ENCODE measurements around the gene BAMBI. TPM values are rescaled to one million over a fixed set of nuclear protein-coding genes. Genes with fewer than 3 reads are reported as not detected.

The BAMBI gene
- total RNA-seq, 1 donor = 1.4 TPM

DNA sequence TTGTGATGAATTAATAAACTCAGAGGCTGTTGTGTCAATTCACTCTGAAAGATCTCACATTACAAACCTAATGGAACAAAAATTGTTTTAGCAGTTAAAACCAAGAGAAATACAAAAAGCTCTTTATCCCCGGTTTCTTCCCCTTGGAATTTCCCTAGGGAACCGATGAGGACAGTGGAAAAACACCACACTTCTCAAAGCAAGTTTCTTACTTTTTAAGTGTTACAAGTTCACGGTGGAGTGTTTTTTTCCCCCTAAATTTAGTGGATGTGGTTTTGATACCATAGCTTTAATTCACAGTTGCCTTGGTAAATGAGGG is 10.3 kb downstream of the BAMBI start:
- DNase-seq (ENCODE audit: low read depth) = no peak
- TF ChIP-seq, protein P1, sequence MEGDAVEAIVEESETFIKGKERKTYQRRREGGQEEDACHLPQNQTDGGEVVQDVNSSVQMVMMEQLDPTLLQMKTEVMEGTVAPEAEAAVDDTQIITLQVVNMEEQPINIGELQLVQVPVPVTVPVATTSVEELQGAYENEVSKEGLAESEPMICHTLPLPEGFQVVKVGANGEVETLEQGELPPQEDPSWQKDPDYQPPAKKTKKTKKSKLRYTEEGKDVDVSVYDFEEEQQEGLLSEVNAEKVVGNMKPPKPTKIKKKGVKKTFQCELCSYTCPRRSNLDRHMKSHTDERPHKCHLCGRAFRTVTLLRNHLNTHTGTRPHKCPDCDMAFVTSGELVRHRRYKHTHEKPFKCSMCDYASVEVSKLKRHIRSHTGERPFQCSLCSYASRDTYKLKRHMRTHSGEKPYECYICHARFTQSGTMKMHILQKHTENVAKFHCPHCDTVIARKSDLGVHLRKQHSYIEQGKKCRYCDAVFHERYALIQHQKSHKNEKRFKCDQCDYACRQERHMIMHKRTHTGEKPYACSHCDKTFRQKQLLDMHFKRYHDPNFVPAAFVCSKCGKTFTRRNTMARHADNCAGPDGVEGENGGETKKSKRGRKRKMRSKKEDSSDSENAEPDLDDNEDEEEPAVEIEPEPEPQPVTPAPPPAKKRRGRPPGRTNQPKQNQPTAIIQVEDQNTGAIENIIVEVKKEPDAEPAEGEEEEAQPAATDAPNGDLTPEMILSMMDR (IDR thresholded peaks at IDR 0.05; ENCODE audit: insufficient read depth, low read length) = no peak
- H3K4me3 ChIP-seq (ENCODE audit: low read depth, low read length) = no peak overlapping the region

GRCh38 chr10:28690545-28690944 is 13.2 kb downstream of the BAMBI start:
- no peak for DNase-seq (ENCODE audit: low read depth)
- H3K4me3 ChIP-seq (ENCODE audit: low read depth, low read length) = no peak overlapping the region
- TF ChIP-seq, protein P1 (IDR thresholded peaks at IDR 0.05; ENCODE audit: insufficient read depth, low read length) = no peak

GRCh38 chr10:28691187-28691694 is 13.9 kb downstream of the BAMBI start:
- DNase-seq (ENCODE audit: low read depth) = no peak
- TF ChIP-seq, protein P1 (IDR thresholded peaks at IDR 0.05; ENCODE audit: insufficient read depth, low read length) = no peak
- no peak overlapping the region for H3K4me3 ChIP-seq (ENCODE audit: low read depth, low read length)

GRCh38 chr10:28692050-28692449 is 14.7 kb downstream of the BAMBI start:
- TF ChIP-seq, protein P1 (IDR thresholded peaks at IDR 0.05; ENCODE audit: insufficient read depth, low read length) = no peak
- DNase-seq (ENCODE audit: low read depth) = no peak

DNA sequence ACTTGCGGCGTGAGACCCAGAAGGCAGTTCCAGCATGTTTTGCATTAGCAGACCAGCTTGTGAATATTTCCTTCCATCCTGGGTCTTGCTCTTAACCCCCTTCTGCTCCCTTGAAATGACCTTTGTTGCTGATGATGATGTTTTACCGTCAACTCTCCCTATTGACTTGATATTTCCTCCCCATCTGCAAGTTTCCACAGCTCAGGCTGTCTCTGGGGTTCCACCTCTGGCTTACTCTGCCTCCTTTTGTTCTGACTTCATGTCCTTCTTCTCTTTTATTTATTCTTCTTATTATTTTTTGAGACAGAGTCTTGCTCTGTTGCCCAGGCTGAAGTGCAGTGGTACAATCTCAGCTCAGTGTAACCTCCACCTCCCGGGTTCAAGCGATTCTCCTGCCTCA is 17.2 kb downstream of the BAMBI start:
- TF ChIP-seq, protein P1 (IDR thresholded peaks at IDR 0.05; ENCODE audit: insufficient read depth, low read length) = no peak
- H3K4me3 ChIP-seq (ENCODE audit: low read depth, low read length) = no peak overlapping the region
- DNase-seq (ENCODE audit: low read depth) = no peak

More at GRCh38 chr10:28692050-28692449, 14.7 kb downstream of the BAMBI start:
- no peak overlapping the region for H3K4me3 ChIP-seq (ENCODE audit: low read depth, low read length)

DNA sequence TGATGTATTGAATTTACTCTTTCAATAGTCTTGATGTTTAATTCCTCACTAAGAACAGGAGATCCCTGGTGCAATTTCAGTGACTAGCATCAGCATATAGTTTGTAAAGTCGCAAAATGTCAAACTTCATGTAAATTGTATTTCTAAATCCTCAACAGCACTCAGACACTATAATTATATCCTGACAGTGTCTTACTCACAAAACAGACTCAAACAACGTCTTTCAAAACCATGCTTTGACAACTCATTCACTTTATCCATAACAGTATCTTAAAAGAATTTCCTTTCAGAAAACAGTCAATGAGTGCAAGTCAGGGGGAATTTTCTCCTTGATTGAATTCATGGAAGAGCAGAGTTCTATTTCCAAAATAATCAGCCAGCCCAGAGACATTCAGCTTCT is 20.8 kb downstream of the BAMBI start:
- no peak overlapping the region for H3K4me3 ChIP-seq (ENCODE audit: low read depth, low read length)
- DNase-seq (ENCODE audit: low read depth) = no peak
- TF ChIP-seq, protein P1 (IDR thresholded peaks at IDR 0.05; ENCODE audit: insufficient read depth, low read length) = no peak

DNA sequence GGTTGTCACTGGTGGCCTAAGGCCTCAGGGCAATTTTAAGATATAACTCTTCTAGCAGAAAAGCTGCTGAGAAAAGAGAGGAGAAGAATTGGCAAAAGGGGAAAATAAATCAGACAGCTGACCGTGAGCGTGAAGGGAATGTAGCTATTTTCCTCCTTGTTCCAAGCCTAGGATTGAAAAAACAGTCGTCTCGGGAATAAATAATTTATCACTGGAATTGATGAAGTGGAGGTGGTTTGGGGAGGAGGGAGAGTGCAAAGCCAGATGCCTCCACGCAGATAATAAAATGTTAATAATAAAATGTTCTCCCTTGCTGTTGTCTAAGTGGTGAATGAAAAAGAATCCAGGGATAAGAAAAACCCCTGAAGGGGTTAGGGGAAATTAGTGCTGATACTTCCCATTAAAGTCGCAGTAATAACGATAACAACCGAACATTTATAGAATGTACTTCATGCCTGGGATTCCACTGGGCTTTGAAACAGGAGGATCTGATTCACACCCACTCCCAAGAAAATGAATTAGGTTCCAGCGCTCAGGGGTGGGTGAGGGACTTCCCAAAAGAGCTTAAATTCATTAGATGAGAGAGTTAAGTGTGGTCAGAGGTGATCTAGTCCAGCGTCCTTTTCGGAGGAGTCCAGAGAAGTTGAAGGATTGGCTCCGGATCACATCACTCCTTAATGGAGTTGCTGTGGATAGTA is 27.3 kb downstream of the BAMBI start:
- no peak for DNase-seq (ENCODE audit: low read depth)
- TF ChIP-seq, protein P1 (IDR thresholded peaks at IDR 0.05; ENCODE audit: insufficient read depth, low read length) = no peak
- no peak overlapping the region for H3K4me3 ChIP-seq (ENCODE audit: low read depth, low read length)
